Ishikawa (cell line): Measurements from ENCODE around the gene FAM81A.

ENCODE experiments used
- CREB1 ChIP-seq: IDR thresholded peaks from 2 replicates; pipeline ENCODE4 v1.6.1; 2012; ENCODE audit warnings: low read depth
- EP300 ChIP-seq: IDR thresholded peaks from 2 replicates; pipeline ENCODE4 v1.6.1; 2012; ENCODE audit warnings: borderline replicate concordance
- TAF1 ChIP-seq: IDR thresholded peaks from 2 replicates; pipeline ENCODE4 v1.6.1; 2012; ENCODE audit warnings: low read depth, mild to moderate bottlenecking
- TF ChIP-seq, protein P1 (sequence below): IDR thresholded peaks from 2 replicates; pipeline ENCODE4 v1.6.1; 2012; ENCODE audit warnings: low read depth, mild to moderate bottlenecking

DNA sequence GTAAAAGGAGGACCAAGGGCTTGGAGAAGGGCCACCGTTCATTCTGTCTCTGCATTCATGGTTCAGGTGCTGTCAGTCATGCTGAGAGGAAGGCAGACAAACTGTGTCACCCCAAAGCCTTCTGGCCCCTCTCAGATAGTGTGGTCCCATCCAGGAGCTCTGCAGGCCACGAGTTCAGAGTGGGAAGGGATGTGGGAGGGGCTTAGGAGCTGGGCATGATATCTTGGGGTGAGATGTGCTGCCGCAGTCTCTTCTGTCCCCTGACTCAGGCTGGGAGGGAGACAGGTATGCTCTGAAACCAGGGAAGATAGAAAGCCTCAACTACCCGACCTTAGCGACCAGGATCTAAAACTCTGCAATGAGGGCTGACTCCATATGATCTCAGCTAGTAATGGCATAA is 45.7 kb upstream of the FAM81A start:
- TF ChIP-seq EP300 (no peak), TAF1 (no peak), CREB1 (no peak)
- TF ChIP-seq, protein P1, sequence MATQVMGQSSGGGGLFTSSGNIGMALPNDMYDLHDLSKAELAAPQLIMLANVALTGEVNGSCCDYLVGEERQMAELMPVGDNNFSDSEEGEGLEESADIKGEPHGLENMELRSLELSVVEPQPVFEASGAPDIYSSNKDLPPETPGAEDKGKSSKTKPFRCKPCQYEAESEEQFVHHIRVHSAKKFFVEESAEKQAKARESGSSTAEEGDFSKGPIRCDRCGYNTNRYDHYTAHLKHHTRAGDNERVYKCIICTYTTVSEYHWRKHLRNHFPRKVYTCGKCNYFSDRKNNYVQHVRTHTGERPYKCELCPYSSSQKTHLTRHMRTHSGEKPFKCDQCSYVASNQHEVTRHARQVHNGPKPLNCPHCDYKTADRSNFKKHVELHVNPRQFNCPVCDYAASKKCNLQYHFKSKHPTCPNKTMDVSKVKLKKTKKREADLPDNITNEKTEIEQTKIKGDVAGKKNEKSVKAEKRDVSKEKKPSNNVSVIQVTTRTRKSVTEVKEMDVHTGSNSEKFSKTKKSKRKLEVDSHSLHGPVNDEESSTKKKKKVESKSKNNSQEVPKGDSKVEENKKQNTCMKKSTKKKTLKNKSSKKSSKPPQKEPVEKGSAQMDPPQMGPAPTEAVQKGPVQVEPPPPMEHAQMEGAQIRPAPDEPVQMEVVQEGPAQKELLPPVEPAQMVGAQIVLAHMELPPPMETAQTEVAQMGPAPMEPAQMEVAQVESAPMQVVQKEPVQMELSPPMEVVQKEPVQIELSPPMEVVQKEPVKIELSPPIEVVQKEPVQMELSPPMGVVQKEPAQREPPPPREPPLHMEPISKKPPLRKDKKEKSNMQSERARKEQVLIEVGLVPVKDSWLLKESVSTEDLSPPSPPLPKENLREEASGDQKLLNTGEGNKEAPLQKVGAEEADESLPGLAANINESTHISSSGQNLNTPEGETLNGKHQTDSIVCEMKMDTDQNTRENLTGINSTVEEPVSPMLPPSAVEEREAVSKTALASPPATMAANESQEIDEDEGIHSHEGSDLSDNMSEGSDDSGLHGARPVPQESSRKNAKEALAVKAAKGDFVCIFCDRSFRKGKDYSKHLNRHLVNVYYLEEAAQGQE = no peak
